ENCODE results near the gene XRCC4. TPM values are rescaled to one million over a fixed set of nuclear protein-coding genes. Genes with fewer than 3 reads are reported as not detected.

XRCC4 gene
- total RNA-seq, 1 experiment from 2014 or later = 13.8 TPM

DNA sequence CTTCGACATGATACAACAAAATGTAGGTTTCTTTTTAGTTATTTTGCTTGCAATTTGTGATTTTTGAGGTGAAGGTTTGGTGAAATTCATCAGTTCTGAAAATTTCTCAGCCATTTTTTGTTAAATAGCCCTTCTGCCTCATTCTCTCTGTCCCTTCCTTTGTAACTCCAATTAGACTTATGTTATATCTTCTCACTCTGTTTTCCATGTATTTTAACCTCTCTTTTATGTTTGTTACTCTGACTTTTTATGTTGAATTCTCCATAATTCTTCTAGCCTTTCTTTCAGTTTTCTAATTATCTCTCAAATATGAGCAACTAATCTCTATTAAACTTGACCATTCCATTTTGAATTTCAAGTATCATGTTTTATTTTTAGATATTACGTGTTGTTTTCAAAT lies 222.0 kb downstream of the XRCC4 start:
- ATAC-seq (no peak), DNase-seq (no peak)
- Histone ChIP-seq H3K27me3 (ENCODE audit: low read length) (no peaks in the 10 kb centered on the region), H3K4me1 (ENCODE audit: insufficient read depth, low read length) (no peaks in the 10 kb centered on the region), H3K9ac (ENCODE audit: low read length) (no peak overlapping the region), H4K20me1 (ENCODE audit: low read length) (no peaks in the 10 kb centered on the region), H3K79me2 (ENCODE audit: low read length) (no peaks in the 10 kb centered on the region), H3F3A (ENCODE audit: low read length, unreplicated experiment) (no peaks in the 10 kb centered on the region), H3K36me3 (ENCODE audit: low read depth, low read length) (no peaks in the 10 kb centered on the region), H3K9me2 (replicated peaks; ENCODE audit: low read length) (no peaks in the 10 kb centered on the region), H3K27ac (ENCODE audit: low read length) (no peak overlapping the region), H3K4me2 (ENCODE audit: low read length) (no peak overlapping the region), H3K4me3 (ENCODE audit: low read length) (no peak overlapping the region), H3K9me3 (ENCODE audit: low read length) (no peaks in the 10 kb centered on the region), H2AFZ (ENCODE audit: low read length) (no peak overlapping the region)
- CTCF ChIA-PET = no interaction called here
- BruUV-seq (replicated peaks) = no TSS peak
- POLR2A ChIA-PET (ENCODE audit: unreplicated experiment) = interaction anchor here (0.5 kb wide), 1 partner anchor 1151 kb away, joined by 4 read pairs; no protein-coding TSS in a partner anchor
- intact Hi-C loops (cut with micrococcal nuclease) = no loop called here
- no peak for TF ChIP-seq EZH2phosphoT487 (IDR thresholded peaks at IDR 0.05; ENCODE audit: borderline replicate concordance, low read length)
- TF ChIP-seq EZH2 (IDR thresholded peaks at IDR 0.05; ENCODE audit: low read length, unreplicated experiment) = no peak
- TF ChIP-seq, protein P1, sequence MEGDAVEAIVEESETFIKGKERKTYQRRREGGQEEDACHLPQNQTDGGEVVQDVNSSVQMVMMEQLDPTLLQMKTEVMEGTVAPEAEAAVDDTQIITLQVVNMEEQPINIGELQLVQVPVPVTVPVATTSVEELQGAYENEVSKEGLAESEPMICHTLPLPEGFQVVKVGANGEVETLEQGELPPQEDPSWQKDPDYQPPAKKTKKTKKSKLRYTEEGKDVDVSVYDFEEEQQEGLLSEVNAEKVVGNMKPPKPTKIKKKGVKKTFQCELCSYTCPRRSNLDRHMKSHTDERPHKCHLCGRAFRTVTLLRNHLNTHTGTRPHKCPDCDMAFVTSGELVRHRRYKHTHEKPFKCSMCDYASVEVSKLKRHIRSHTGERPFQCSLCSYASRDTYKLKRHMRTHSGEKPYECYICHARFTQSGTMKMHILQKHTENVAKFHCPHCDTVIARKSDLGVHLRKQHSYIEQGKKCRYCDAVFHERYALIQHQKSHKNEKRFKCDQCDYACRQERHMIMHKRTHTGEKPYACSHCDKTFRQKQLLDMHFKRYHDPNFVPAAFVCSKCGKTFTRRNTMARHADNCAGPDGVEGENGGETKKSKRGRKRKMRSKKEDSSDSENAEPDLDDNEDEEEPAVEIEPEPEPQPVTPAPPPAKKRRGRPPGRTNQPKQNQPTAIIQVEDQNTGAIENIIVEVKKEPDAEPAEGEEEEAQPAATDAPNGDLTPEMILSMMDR (conservative IDR thresholded peaks at IDR 0.05; ENCODE audit: low read depth, low read length) = no peak

DNA sequence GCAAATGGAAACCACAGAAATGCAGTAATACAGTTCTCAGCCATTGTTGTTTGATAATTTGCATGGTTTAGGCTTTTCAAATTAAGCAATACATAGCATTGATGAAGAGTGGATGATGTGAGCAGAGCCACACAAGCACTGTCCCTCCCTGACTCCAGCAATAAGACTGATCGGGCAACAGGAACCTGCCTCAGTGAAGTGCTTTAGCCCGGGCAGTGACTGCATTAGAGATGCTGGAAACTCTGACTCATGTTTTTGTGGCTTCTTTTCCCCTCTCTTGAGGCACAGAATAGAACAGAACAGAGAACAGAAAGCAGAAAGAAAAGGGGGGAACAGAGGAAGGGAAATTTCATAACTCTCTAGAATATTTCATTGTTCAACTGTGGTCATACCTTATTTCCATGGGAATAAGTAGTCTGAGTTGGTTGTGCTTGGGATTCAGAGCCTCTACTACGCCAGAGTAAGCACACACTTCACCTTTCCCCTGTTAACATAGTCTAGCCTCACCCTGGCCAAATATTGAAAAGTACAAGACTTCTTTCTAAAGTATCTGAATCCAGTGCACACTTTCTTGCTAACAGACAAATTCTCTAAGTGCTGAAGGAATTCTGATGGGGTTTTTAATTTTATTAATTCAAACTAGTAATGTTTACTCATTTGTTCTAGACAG lies 229.4 kb downstream of the XRCC4 start:
- POLR2A ChIA-PET (ENCODE audit: unreplicated experiment) = no interaction called here
- no peaks in the 10 kb centered on the region for H4K20me1 ChIP-seq (ENCODE audit: low read length)
- H2AFZ ChIP-seq (ENCODE audit: low read length) = no peak overlapping the region
- H3F3A ChIP-seq (ENCODE audit: low read length, unreplicated experiment) = no peaks in the 10 kb centered on the region
- no peaks in the 10 kb centered on the region for H3K9me3 ChIP-seq (ENCODE audit: low read length)
- no peaks in the 10 kb centered on the region for H3K27me3 ChIP-seq (ENCODE audit: low read length)
- H3K4me1 ChIP-seq (ENCODE audit: insufficient read depth, low read length) = 0 out of 2 replicates have a peak, but pooled peaks cover 11% of the 10 kb centered on the region
- ATAC-seq (peak; percentile 84), DNase-seq (peak; percentile 51)
- no peaks in the 10 kb centered on the region for H3K79me2 ChIP-seq (ENCODE audit: low read length)
- H3K9ac ChIP-seq (ENCODE audit: low read length) = no peak overlapping the region
- intact Hi-C loops (cut with micrococcal nuclease) = no loop called here
- BruUV-seq (replicated peaks) = no TSS peak
- no peaks in the 10 kb centered on the region for H3K36me3 ChIP-seq (ENCODE audit: low read depth, low read length)
- H3K27ac ChIP-seq (ENCODE audit: low read length) = no peak overlapping the region
- H3K4me2 ChIP-seq (ENCODE audit: low read length) = no peak overlapping the region
- CTCF ChIA-PET = no interaction called here
- no peak overlapping the region for H3K4me3 ChIP-seq (ENCODE audit: low read length)
- no peak for TF ChIP-seq EZH2phosphoT487 (IDR thresholded peaks at IDR 0.05; ENCODE audit: borderline replicate concordance, low read length)
- TF ChIP-seq, protein P1 (conservative IDR thresholded peaks at IDR 0.05; ENCODE audit: low read depth, low read length) = no peak
- TF ChIP-seq EZH2 (IDR thresholded peaks at IDR 0.05; ENCODE audit: low read length, unreplicated experiment) = no peak
- H3K9me2 ChIP-seq (replicated peaks; ENCODE audit: low read length) = no peaks in the 10 kb centered on the region

DNA sequence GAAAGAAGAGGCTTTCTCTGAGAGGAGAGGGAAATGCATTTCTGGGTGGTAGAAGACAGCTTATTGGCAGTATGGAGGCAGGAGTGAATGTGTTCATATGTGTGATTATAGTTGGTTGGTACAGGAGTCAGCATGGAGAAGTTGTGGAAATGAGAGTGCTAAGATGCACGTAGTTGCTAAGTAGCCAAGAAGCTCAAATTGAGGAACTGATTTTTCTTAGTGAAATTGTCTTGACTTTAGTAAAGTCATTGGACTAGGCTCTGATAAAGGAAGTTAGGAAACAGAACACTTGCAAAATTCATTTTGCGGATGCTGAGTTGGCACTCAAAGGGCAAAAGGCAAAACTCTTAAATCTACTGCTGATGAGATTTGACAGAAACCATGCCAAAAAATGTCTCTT lies 235.3 kb downstream of the XRCC4 start:
- ChIA-PET CTCF (no interaction called here), POLR2A (ENCODE audit: unreplicated experiment) (no interaction called here)
- Histone ChIP-seq H3K4me2 (ENCODE audit: low read length) (no peak overlapping the region), H3K4me1 (ENCODE audit: insufficient read depth, low read length) (no peaks in the 10 kb centered on the region), H3K79me2 (ENCODE audit: low read length) (no peaks in the 10 kb centered on the region), H3K9me2 (replicated peaks; ENCODE audit: low read length) (no peaks in the 10 kb centered on the region), H3K9me3 (ENCODE audit: low read length) (no peaks in the 10 kb centered on the region), H2AFZ (ENCODE audit: low read length) (no peak overlapping the region), H3K4me3 (ENCODE audit: low read length) (no peak overlapping the region), H3K36me3 (ENCODE audit: low read depth, low read length) (no peaks in the 10 kb centered on the region), H3F3A (ENCODE audit: low read length, unreplicated experiment) (no peaks in the 10 kb centered on the region), H3K27ac (ENCODE audit: low read length) (no peak overlapping the region), H3K27me3 (ENCODE audit: low read length) (no peaks in the 10 kb centered on the region), H3K9ac (ENCODE audit: low read length) (no peak overlapping the region), H4K20me1 (ENCODE audit: low read length) (no peaks in the 10 kb centered on the region)
- ATAC-seq = no peak
- DNase-seq = no peak
- TF ChIP-seq EZH2 (IDR thresholded peaks at IDR 0.05; ENCODE audit: low read length, unreplicated experiment) (no peak), EZH2phosphoT487 (IDR thresholded peaks at IDR 0.05; ENCODE audit: borderline replicate concordance, low read length) (no peak)
- TF ChIP-seq, protein P1 (conservative IDR thresholded peaks at IDR 0.05; ENCODE audit: low read depth, low read length) = no peak
- BruUV-seq (replicated peaks) = no TSS peak
- intact Hi-C loops (cut with micrococcal nuclease) = no loop called here
